Measurements from ENCODE around the gene PRDM16.

The PRDM16 gene

GRCh38 chr1:3058263-3059030 lies 10.6 kb upstream of the PRDM16 start:
- no peaks in the 10 kb centered on the region for H3K79me2 ChIP-seq (ENCODE audit: insufficient read depth, low read length)
- no peak overlapping the region for H2AFZ ChIP-seq (ENCODE audit: low read depth, low read length)
- peaks cover 9% of the 10 kb centered on the region for H3K27me3 ChIP-seq (ENCODE audit: insufficient read depth, low read length, poor library complexity)
- H3K27ac ChIP-seq (ENCODE audit: low read length): no peak overlapping the region
- no peak overlapping the region for H3K4me2 ChIP-seq (ENCODE audit: insufficient read depth, low read length)
- no peak overlapping the region for H3K4me3 ChIP-seq (ENCODE audit: low read depth in 1 of 2, low read length in 2 of 2)
- H4K20me1 ChIP-seq (ENCODE audit: insufficient read depth, low read length): no peaks in the 10 kb centered on the region
- no peak overlapping the region for H3K9ac ChIP-seq (ENCODE audit: low read depth, low read length)
- ATAC-seq (ENCODE audit: insufficient read depth, low read depth): no peak
- no peak for DNase-seq
- no peaks in the 10 kb centered on the region for H3K36me3 ChIP-seq (ENCODE audit: insufficient read depth, low read length)
- no peak for TF ChIP-seq EZH2 (IDR thresholded peaks at IDR 0.05; ENCODE audit: borderline replicate concordance, low read depth, low read length, severe bottlenecking)
- no peak for TF ChIP-seq CTCF (IDR thresholded peaks at IDR 0.05; ENCODE audit: borderline replicate concordance, extremely low read depth, low read length, poor library complexity, severe bottlenecking)
- no peaks in the 10 kb centered on the region for H3K4me1 ChIP-seq (ENCODE audit: insufficient read depth, low read length)
- H3K9me3 ChIP-seq (ENCODE audit: insufficient read depth, low read length, severe bottlenecking): no peaks in the 10 kb centered on the region

- Histone ChIP-seq H3K4me2 (ENCODE audit: insufficient read depth, low read length) (no peak overlapping the region), H2AFZ (ENCODE audit: low read depth, low read length) (no peak overlapping the region), H3K27ac (ENCODE audit: low read length) (no peak overlapping the region), H3K36me3 (ENCODE audit: insufficient read depth, low read length) (no peaks in the 10 kb centered on the region), H3K4me1 (ENCODE audit: insufficient read depth, low read length) (no peaks in the 10 kb centered on the region), H3K27me3 (ENCODE audit: insufficient read depth, low read length, poor library complexity) (peaks cover 9% of the 10 kb centered on the region), H3K9me3 (ENCODE audit: insufficient read depth, low read length, severe bottlenecking) (no peaks in the 10 kb centered on the region), H3K9ac (ENCODE audit: low read depth, low read length) (no peak overlapping the region), H3K4me3 (ENCODE audit: low read depth in 1 of 2, low read length in 2 of 2) (no peak overlapping the region), H3K79me2 (ENCODE audit: insufficient read depth, low read length) (no peaks in the 10 kb centered on the region), H4K20me1 (ENCODE audit: insufficient read depth, low read length) (no peaks in the 10 kb centered on the region)
- ATAC-seq (ENCODE audit: insufficient read depth, low read depth): no peak
- DNase-seq: no peak
- TF ChIP-seq EZH2 (IDR thresholded peaks at IDR 0.05; ENCODE audit: borderline replicate concordance, low read depth, low read length, severe bottlenecking) (no peak), CTCF (IDR thresholded peaks at IDR 0.05; ENCODE audit: borderline replicate concordance, extremely low read depth, low read length, poor library complexity, severe bottlenecking) (no peak)
Observed at GRCh38 chr1:3060127-3060526, 8.9 kb upstream of the PRDM16 start.

DNA sequence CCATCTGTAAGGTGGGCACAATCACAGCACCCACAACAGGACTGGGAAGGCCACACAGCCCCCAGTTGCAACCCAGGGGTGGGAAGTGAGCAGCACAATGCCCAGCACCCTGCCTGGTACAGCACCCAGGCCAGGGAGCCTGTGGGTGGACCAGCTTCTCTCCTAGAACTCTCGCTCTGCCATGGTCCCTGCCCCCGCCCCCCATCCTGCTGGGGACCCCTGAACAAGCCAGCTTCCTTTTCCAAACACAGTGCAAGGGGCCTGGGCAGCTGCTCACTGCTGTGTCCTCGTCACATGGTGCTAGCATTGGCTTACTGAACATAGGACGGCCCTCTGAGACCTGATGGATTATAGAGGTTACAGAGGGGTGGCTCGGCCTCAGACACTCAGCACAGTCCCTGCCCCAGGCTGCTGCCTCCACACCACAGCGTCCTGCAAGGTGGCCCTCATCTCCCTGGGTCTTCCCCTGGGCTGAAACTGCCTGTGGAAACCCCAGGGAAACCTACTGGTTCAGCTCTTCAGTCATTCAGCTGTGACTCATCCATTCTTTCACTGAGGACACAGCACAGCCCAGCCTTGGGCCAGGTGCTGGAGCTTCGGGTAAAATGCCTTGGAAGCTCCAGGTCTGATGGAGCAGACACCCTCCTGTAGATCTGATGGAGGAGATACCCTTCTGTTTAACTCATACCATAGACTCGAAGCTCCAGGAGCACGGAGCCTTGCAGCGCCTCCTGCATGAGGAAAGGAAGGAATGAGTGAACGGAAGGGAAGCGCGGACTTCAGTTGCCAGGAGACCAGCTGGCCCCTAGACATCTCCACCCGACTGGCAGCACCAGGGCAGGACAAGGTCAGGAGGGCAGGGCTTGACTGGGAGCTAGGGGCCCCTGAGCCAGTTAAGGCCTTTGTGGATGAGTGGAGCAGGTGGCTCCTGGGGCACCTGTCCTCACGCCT lies 8.1 kb upstream of the PRDM16 start:
- no peak overlapping the region for H3K9ac ChIP-seq (ENCODE audit: low read depth, low read length)
- TF ChIP-seq CTCF (IDR thresholded peaks at IDR 0.05; ENCODE audit: borderline replicate concordance, extremely low read depth, low read length, poor library complexity, severe bottlenecking) (no peak), EZH2 (IDR thresholded peaks at IDR 0.05; ENCODE audit: borderline replicate concordance, low read depth, low read length, severe bottlenecking) (no peak)
- H2AFZ ChIP-seq (ENCODE audit: low read depth, low read length): no peak overlapping the region
- no peaks in the 10 kb centered on the region for H3K36me3 ChIP-seq (ENCODE audit: insufficient read depth, low read length)
- H3K9me3 ChIP-seq (ENCODE audit: insufficient read depth, low read length, severe bottlenecking): no peaks in the 10 kb centered on the region
- H3K4me3 ChIP-seq (ENCODE audit: low read depth in 1 of 2, low read length in 2 of 2): no peak overlapping the region
- H4K20me1 ChIP-seq (ENCODE audit: insufficient read depth, low read length): no peaks in the 10 kb centered on the region
- no peaks in the 10 kb centered on the region for H3K79me2 ChIP-seq (ENCODE audit: insufficient read depth, low read length)
- no peak for ATAC-seq (ENCODE audit: insufficient read depth, low read depth)
- no peaks in the 10 kb centered on the region for H3K4me1 ChIP-seq (ENCODE audit: insufficient read depth, low read length)
- H3K4me2 ChIP-seq (ENCODE audit: insufficient read depth, low read length): no peak overlapping the region
- no peak for DNase-seq
- peaks cover 9% of the 10 kb centered on the region for H3K27me3 ChIP-seq (ENCODE audit: insufficient read depth, low read length, poor library complexity)
- no peak overlapping the region for H3K27ac ChIP-seq (ENCODE audit: low read length)
